Transverse colon (tissue), 4 donors: ENCODE results near the gene NRSN2. TPM values are rescaled to one million over a fixed set of nuclear protein-coding genes. Genes with fewer than 3 reads are reported as not detected.

Source experiments
- DNase-seq: peaks from one replicate; pipeline ENCODE4 v3.0.0-alpha.2; 2019
- H3K27ac ChIP-seq, 4 donors: fragments of 200-600 bp; sonication (generic); 2 replicates each; pipeline ENCODE4 v1.5.1; 2016 to 2018; ENCODE audit warnings: inconsistent platforms in 4 of 4
- H3K27me3 ChIP-seq: fragments of 200-600 bp; sonication (generic); 2 replicates; pipeline ENCODE4 v1.5.1; 2017; ENCODE audit warnings: inconsistent platforms
- H3K36me3 ChIP-seq, 4 donors: fragments of 200-600 bp; sonication (generic); 2 replicates each; pipeline ENCODE4 v1.5.1; 2017 to 2019; ENCODE audit warnings: inconsistent platforms in 4 of 4
- H3K4me1 ChIP-seq, 4 donors: fragments of 200-600 bp; sonication (generic); 2 replicates each; pipeline ENCODE4 v1.5.1; 2017 to 2020; ENCODE audit warnings: inconsistent platforms in 4 of 4
- H3K4me3 ChIP-seq, 4 donors: fragments of 200-600 bp; sonication (generic); 1 replicate in 1 of 4; 2 replicates in 3 of 4; pipeline versions ENCODE4 v1.5.1 to v1.6.1; 2017 to 2019; ENCODE audit warnings: inconsistent platforms in 4 of 4
- H3K9me3 ChIP-seq, 2 donors: fragments of 200-600 bp; sonication (generic); 2 replicates each; pipeline ENCODE4 v1.5.1; 2017 to 2019; ENCODE audit warnings: inconsistent platforms in 2 of 2
- CTCF ChIP-seq, 5 experiments: fragments of 200-600 bp in 3 of 5; fragments of 450-650 bp in 2 of 5; sonication (generic) in 3 of 5; IDR thresholded peaks; 1 replicate in 2 of 5; 2 replicates in 3 of 5; pipeline ENCODE4 v1.5.1; 2016 to 2017; ENCODE audit warnings: antibody characterized with exemption in 5 of 5, inconsistent platforms in 3 of 5, mild to moderate bottlenecking in 2 of 5, moderate library complexity in 1 of 5
- EP300 ChIP-seq: sonication (generic); formaldehyde crosslinking; IDR thresholded peaks from one replicate; pipeline ENCODE4 v1.6.1; 2017; ENCODE audit warnings: antibody characterized with exemption, low read depth
- POLR2A ChIP-seq: fragments of 450-650 bp; IDR thresholded peaks from one replicate; pipeline ENCODE4 v1.6.1; 2016; ENCODE audit warnings: antibody characterized with exemption, mild to moderate bottlenecking, moderate library complexity
- POLR2AphosphoS5 ChIP-seq, 3 donors: sonication (generic); formaldehyde crosslinking; IDR thresholded peaks; one replicate each; pipeline ENCODE4 v1.6.1; 2016; ENCODE audit warnings: antibody characterized with exemption in 3 of 3
- WGBS, 2 donors: methylation state at CpG; one replicate each; pipeline ENCODE4 v1.1.5; 2018; ENCODE audit warnings: low coverage in 1 of 2; 5-methylcytosine and 5-hydroxymethylcytosine counted together
- in situ Hi-C, 4 donors: fragments of 200-750 bp; cut with MboI; loops; one replicate each; pipeline versions ENCODE4 v1.15.0 to v1.15.1; 2017; ENCODE audit warnings: low sequenced_read_pairs in 3 of 4, low pct_ligation_motif_present in 1 of 4, low pct_unique_long_range_greater_than_20kb in 1 of 4
- intact Hi-C: fragments of 100-400 bp; cut with DNase I; formaldehyde crosslinking; loops from one replicate; pipeline ENCODE4 v1.15.1; 2023; ENCODE audit warnings: low total_unique reads
- total RNA-seq, 4 donors: library from RNA; depleted of rRNA; stranded (reverse); fragments of >200 nt; gene quantifications; one replicate each; pipeline ENCODE4 v1.1.0, GENCODE V29; 2016

NRSN2 gene
- total RNA-seq, 4 donors from 2014 or later = 7.1 to 18.0 (median 12.8) TPM

GRCh38 chr20:361561-361960 is 14.7 kb downstream of the NRSN2 start:
- no peak for DNase-seq
- in situ Hi-C loops (no loop called here), intact Hi-C loops (no loop called here)
- no peak for TF ChIP-seq EP300
- no peak for TF ChIP-seq POLR2AphosphoS5 (IDR thresholded peaks at IDR 0.05)
- TF ChIP-seq CTCF (IDR thresholded peaks at IDR 0.05) = no peak
- TF ChIP-seq POLR2A = no peak
- Histone ChIP-seq H3K4me1 (peaks cover 0 to 10% (median 0%) of the 10 kb centered on the region in 4 donors), H3K9me3 (no peaks in the 10 kb centered on the region), H3K27ac (no peak overlapping the region), H3K4me3 (no peak overlapping the region), H3K36me3 (no peaks in the 10 kb centered on the region), H3K27me3 (no peaks in the 10 kb centered on the region)
- WGBS, 2 donors = 71 to 100% methylated on average over 4 to 8 of the region's 8 CpGs

GRCh38 chr20:362271-363254 is 15.7 kb downstream of the NRSN2 start:
- DNase-seq = peak; percentile 77
- no peaks in the 10 kb centered on the region for H3K9me3 ChIP-seq
- intact Hi-C loops (no loop called here), in situ Hi-C loops (no loop called here)
- H3K4me1 ChIP-seq = peaks cover 0 to 11% (median 0%) of the 10 kb centered on the region in 4 donors
- 33 to 62% methylated on average over 1 to 13 of the region's 13 CpGs for WGBS, 2 donors
- no peak for TF ChIP-seq POLR2AphosphoS5 (IDR thresholded peaks at IDR 0.05)
- TF ChIP-seq CTCF (IDR thresholded peaks at IDR 0.05) = peak; percentile 7 to 80 (median 43)
- H3K27ac ChIP-seq = no peak overlapping the region
- no peak overlapping the region for H3K4me3 ChIP-seq
- no peaks in the 10 kb centered on the region for H3K27me3 ChIP-seq
- H3K36me3 ChIP-seq = no peaks in the 10 kb centered on the region

- in situ Hi-C loops = no loop called here
- DNase-seq = no peak
- H3K27me3 ChIP-seq = no peaks in the 10 kb centered on the region
- H3K4me1 ChIP-seq = peaks cover 0 to 11% (median 0%) of the 10 kb centered on the region in 4 donors
- no peak for TF ChIP-seq POLR2A
- H3K36me3 ChIP-seq = no peaks in the 10 kb centered on the region
- H3K9me3 ChIP-seq = no peaks in the 10 kb centered on the region
- no peak overlapping the region for H3K4me3 ChIP-seq
- H3K27ac ChIP-seq = no peak overlapping the region
- intact Hi-C loops = no loop called here
- 85 to 100% methylated on average over 2 to 13 of the region's 13 CpGs for WGBS, 2 donors
Measured at GRCh38 chr20:363319-364078, 16.6 kb downstream of the NRSN2 start.

- in situ Hi-C loops = no loop called here
- Histone ChIP-seq H3K9me3 (no peaks in the 10 kb centered on the region), H3K4me3 (no peak overlapping the region), H3K27ac (no peak overlapping the region), H3K27me3 (no peaks in the 10 kb centered on the region), H3K36me3 (no peaks in the 10 kb centered on the region), H3K4me1 (peaks cover 0 to 17% (median 0%) of the 10 kb centered on the region in 4 donors)
- intact Hi-C loops = no loop called here
- 51 to 74% methylated on average over 4 to 9 of the region's 9 CpGs for WGBS, 2 donors
- TF ChIP-seq CTCF (IDR thresholded peaks at IDR 0.05) (no peak), POLR2AphosphoS5 (IDR thresholded peaks at IDR 0.05) (no peak), POLR2A (no peak), EP300 (no peak)
- no peak for DNase-seq
Measured at GRCh38 chr20:364905-365794, 18.2 kb downstream of the NRSN2 start.
